Subcutaneous adipose tissue (tissue), 4 donors: ENCODE data around the gene CBFB. TPM values are rescaled to one million over a fixed set of nuclear protein-coding genes. Genes with fewer than 3 reads are reported as not detected.

Source experiments
- total RNA-seq, 4 donors: library from RNA; depleted of rRNA; stranded (reverse); fragments of >200 nt; gene quantifications; one replicate each; pipeline ENCODE4 v1.1.0, GENCODE V29; 2016
- TF ChIP-seq, protein P1 (sequence below): fragments of 450-650 bp; IDR thresholded peaks from one replicate; pipeline ENCODE4 v1.5.1; 2016; ENCODE audit warnings: low read depth, mild to moderate bottlenecking, control low read depth, antibody characterized with exemption, moderate library complexity

CBFB gene
- total RNA-seq, 4 donors from 2014 or later = 35.2 to 46.2 (median 42.4) TPM

DNA sequence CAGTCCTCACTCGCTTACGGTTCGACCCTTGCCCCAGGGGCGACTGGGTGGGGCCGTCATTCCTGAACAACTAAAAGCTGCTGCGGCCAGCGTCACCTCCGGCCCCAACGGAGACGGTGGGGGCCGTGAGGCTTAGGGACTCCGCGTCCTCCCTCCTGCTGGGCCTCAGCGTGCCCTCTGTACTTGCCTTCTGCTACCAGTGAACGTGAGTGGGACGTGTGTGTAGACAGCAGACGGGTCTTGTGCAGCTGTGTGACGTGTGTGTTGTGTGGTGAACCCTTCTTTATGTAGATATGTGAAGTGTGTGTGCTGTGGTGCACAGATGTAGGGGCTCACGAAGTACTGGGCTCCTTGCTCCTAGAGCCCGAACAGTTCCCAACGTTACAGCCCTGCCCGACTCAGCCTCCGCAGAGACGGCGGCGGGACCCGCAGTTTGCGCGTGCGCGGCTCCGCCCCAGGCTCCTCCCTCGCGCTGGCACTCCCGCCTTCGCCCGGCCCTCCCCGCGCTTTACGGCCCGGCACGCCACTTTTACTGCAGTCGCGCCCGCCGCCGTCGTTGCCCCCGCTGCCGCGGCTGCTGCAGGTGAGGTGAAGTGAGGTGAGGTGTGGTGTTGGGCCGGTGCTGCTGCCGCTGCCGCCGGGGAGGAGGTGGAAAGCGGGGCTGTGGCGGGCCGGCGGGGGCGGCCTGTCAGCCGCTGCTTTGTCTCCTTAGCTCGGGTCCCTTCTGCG lies 80.6 kb downstream of the CBFB start, which contains the start of gene PHAF1:
TSS of gene PHAF1 (plus strand) at position 535 of the 729 bp plus-strand sequence. CDS start 235 bp downstream, outside the sequence.
- TF ChIP-seq, protein P1, sequence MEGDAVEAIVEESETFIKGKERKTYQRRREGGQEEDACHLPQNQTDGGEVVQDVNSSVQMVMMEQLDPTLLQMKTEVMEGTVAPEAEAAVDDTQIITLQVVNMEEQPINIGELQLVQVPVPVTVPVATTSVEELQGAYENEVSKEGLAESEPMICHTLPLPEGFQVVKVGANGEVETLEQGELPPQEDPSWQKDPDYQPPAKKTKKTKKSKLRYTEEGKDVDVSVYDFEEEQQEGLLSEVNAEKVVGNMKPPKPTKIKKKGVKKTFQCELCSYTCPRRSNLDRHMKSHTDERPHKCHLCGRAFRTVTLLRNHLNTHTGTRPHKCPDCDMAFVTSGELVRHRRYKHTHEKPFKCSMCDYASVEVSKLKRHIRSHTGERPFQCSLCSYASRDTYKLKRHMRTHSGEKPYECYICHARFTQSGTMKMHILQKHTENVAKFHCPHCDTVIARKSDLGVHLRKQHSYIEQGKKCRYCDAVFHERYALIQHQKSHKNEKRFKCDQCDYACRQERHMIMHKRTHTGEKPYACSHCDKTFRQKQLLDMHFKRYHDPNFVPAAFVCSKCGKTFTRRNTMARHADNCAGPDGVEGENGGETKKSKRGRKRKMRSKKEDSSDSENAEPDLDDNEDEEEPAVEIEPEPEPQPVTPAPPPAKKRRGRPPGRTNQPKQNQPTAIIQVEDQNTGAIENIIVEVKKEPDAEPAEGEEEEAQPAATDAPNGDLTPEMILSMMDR = no peak

DNA sequence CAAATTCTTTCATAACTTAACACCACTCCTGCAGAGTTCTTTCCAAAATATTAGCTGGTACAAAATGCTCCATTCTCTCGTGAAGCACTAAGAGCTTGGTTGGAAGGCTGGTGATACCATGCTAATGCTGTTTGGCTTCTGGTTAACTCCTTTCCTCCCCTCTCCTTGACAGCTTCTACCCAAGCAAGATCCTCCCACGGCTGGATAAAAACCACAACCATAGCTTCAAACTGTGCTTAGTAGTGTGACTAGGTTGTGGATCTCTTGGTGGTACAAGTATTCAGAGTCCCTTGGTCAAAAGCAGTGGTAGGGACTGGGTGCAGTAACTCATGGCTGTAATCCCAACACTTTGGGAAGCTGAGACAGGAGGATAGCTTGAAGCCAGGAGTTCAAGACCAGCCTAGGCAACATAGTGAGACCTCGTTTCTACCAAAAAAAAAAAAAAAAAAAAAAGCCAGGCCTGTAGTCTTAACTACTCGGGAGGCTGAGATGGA lies 83.0 kb downstream of the CBFB start:
- TF ChIP-seq, protein P1 = no peak

DNA sequence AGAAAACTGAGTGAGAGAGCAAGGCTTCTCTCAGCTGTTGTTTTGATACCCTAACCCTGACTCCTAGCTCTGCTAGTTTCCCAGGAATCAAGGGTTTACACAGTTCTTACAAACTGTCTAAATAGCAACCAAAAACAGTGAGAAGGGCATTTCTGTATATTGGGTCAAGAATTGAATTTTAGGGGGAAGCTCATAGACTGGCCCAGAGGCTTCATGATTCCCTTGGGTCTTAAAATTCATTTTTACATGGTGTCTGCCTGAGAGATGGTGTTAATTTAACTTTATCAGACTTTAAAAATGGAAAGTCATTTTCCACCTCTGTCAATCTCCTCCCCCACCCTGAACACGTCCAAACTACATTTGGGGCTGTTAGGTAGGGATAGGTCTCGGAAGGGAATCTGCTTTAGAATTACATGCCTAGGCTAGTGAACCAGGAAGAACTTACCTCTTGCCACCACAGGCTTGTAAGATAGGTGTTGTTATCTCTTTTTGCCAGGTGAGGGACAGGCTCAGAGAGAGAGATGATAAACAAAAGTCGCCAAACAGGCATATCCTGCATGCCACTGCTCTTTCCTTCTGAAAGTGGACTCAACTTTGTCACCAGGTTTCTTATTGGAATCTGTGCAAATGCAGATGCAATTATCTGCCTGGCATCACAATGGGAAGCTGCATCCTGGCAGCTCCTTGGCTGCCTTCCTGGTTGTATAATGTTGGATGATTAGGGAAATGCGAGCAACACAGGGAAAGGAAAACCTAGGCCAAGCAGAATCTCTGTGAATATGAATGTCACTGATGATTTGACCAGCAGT lies 83.8 kb downstream of the CBFB start:
- TF ChIP-seq, protein P1 = no peak

DNA sequence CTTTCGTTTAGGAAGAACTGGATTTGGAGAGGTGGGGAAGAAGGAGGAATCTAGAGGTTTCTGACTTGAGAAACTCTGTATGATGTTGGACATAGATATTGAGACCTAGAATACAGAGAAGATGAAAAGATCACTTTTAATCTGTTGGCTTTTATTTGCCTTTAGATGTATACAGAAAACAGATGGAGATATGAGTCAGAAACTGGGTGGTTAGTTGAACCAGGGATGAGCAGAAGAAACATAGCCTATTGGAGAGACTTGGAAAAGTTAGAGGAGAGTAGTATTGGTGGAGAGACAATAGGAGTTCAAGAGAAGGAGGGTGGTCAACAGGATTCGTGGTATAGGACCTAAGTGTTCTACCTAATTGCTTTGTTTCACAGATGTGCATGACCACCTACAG lies 85.8 kb downstream of the CBFB start:
- TF ChIP-seq, protein P1 = no peak

DNA sequence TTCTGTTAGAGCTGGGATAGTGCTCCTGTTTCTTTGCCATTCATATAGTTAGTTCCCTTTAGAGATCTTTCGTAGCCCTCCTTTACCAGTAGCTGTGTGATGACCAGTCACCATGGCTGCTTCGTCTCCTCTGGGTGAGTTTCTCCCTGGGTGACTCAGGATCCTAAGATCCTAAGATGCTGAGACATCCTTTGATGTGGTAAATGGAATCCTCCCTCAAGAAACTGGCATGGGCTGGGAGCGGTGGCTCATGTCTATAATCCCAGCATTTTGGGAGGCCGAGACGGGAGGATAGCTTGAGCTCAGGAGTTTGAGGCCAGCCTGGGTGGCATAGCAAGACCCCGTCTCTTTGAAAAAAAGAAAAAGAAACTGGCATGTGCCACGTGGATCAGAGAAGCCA lies 86.7 kb downstream of the CBFB start:
- TF ChIP-seq, protein P1 = no peak

DNA sequence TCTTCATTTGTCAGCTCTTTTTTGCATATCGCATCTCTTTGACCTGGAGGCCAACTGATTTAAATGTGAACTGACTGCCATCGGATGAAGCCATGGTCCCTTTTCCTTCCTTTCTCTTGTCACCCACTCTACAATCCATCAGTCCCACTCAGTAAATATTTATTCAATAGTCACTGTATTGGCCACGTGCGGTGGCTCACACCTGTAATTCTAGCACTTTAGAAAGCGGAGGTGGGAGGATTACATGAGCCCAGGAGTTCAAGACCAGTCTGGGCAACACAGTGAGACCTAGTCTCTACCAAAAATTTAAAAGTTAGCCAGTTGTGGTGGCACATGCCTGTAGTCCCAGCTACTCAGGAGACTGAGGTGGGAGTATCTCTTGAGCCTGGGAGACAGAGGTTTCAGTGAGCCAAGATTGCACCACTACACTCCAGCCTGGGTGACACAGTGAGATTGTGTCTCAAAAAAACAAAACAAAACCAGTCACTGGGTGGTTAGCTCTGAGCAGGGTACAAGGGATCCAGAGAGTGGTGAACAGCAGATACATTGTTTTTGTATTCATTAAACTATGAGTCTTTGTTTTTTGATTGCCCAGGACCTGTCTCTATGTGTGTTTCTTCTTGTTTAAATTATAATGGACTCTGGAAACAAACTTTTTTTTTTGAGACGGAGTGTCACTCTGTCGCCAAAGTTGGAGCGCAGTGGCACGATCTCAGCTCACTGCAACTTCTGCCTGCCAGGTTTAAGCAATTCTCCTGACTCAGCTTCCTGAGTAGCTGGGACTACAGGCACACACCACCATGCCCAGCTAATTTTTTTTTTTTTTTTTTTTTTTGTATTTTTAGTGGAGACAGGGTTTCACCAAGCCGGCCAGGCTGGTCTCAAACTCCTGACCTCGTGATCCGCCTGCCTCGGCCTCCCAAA lies 87.7 kb downstream of the CBFB start:
- TF ChIP-seq, protein P1 = no peak
